ENCODE measurements around the gene KNDC1.
"Not testable (repeated sequence)": the region's sequence is repeated elsewhere in the genome, so short reads cannot be mapped to it uniquely, and the experiment has no call there.

The KNDC1 gene

DNA sequence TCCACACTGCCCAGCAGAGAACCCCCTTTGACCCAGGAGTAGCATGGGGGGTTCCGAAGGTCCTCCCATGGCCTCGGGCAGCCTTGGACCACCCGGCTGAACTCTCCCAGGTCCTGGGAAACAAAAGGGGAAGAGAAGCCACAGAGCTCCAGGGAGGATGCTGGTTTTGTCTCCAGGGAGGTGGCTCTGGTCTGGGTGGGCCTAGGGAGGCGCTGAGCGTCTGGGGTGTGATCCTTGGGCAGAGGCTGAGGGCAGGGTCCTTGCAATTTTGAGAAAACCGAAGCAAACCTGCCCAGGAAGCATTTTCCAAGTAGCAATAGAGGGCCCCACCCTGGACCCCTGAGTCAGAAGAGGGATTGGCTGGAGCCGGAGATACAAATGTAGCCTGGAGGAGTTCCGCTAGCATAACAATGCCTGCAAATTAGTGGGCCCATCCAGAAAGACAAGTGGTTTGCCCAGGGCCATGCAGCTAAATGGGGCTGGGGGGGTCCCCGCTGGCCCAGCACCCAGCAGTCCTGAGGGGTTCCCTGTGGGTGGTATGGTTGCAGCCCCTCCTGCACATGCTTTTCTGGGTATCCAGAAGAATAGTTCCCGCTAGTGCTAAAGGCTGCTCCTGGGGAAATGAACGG lies 72.0 kb downstream of the KNDC1 start:
- H3K79me2 ChIP-seq (ENCODE audit: insufficient read depth, low read length): no peaks in the 10 kb centered on the region
- H3K27me3 ChIP-seq (ENCODE audit: insufficient read depth, low read length): no peaks in the 10 kb centered on the region
- no peak overlapping the region for H3K4me2 ChIP-seq (ENCODE audit: low read length)
- no peaks in the 10 kb centered on the region for H4K20me1 ChIP-seq (ENCODE audit: insufficient read depth, low read length)
- TF ChIP-seq, protein P1, sequence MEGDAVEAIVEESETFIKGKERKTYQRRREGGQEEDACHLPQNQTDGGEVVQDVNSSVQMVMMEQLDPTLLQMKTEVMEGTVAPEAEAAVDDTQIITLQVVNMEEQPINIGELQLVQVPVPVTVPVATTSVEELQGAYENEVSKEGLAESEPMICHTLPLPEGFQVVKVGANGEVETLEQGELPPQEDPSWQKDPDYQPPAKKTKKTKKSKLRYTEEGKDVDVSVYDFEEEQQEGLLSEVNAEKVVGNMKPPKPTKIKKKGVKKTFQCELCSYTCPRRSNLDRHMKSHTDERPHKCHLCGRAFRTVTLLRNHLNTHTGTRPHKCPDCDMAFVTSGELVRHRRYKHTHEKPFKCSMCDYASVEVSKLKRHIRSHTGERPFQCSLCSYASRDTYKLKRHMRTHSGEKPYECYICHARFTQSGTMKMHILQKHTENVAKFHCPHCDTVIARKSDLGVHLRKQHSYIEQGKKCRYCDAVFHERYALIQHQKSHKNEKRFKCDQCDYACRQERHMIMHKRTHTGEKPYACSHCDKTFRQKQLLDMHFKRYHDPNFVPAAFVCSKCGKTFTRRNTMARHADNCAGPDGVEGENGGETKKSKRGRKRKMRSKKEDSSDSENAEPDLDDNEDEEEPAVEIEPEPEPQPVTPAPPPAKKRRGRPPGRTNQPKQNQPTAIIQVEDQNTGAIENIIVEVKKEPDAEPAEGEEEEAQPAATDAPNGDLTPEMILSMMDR (IDR thresholded peaks at IDR 0.05; ENCODE audit: low read length): no peak
- TF ChIP-seq EZH2 (IDR thresholded peaks at IDR 0.05; ENCODE audit: borderline replicate concordance, low read length): no peak
- H3K4me3 ChIP-seq (ENCODE audit: low read depth, low read length, poor library complexity, severe bottlenecking): no peak overlapping the region
- H2AFZ ChIP-seq (ENCODE audit: low read length): no peak overlapping the region
- no peaks in the 10 kb centered on the region for H3K36me3 ChIP-seq (ENCODE audit: insufficient read depth, low read length)
- no peaks in the 10 kb centered on the region for H3K9me2 ChIP-seq (ENCODE audit: low read depth, low read length)
- no peaks in the 10 kb centered on the region for H3K9me3 ChIP-seq (ENCODE audit: low read length)
- no peak overlapping the region for H3K9ac ChIP-seq (ENCODE audit: low read length)
- H3F3A ChIP-seq (ENCODE audit: insufficient read depth, low read length): no peaks in the 10 kb centered on the region
- H3K4me1 ChIP-seq (ENCODE audit: insufficient read depth, low read length, severe bottlenecking): no peaks in the 10 kb centered on the region
- no peak overlapping the region for H3K27ac ChIP-seq (ENCODE audit: low read depth, low read length, poor library complexity, severe bottlenecking)

DNA sequence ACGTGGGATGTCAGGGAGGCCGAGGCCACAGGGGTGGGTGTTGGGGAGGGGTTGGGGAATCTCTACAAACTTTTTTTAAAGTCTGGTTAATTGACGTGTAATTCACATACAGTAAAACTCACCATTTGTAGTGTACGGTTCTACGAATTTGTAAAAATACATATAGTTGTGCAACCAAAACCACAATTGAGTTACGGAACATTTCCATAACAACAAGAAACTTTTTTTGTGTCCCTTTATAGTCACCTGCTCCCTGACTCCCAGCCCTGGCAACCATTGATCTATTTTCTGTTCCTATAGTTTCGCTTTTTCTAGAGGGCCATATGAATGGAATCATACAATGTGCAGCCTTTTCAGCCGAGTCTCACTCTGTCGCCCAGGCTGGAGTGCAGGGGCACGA lies 74.8 kb downstream of the KNDC1 start:
- not testable (repeated sequence) for H3F3A ChIP-seq (ENCODE audit: insufficient read depth, low read length); H3K9me3 ChIP-seq (ENCODE audit: low read length); H3K4me3 ChIP-seq (ENCODE audit: low read depth, low read length, poor library complexity, severe bottlenecking); H3K4me1 ChIP-seq (ENCODE audit: insufficient read depth, low read length, severe bottlenecking); H2AFZ ChIP-seq (ENCODE audit: low read length); H3K36me3 ChIP-seq (ENCODE audit: insufficient read depth, low read length); H3K27ac ChIP-seq (ENCODE audit: low read depth, low read length, poor library complexity, severe bottlenecking); H3K9ac ChIP-seq (ENCODE audit: low read length); H3K79me2 ChIP-seq (ENCODE audit: insufficient read depth, low read length); H3K4me2 ChIP-seq (ENCODE audit: low read length); H3K9me2 ChIP-seq (ENCODE audit: low read depth, low read length); H3K27me3 ChIP-seq (ENCODE audit: insufficient read depth, low read length); H4K20me1 ChIP-seq (ENCODE audit: insufficient read depth, low read length)

GRCh38 chr10:133235265-133235855 lies 75.3 kb downstream of the KNDC1 start:
- Histone ChIP-seq H3K4me3 (ENCODE audit: low read depth, low read length, poor library complexity, severe bottlenecking) (no peak overlapping the region), H3K4me2 (ENCODE audit: low read length) (no peak overlapping the region), H3K9me2 (ENCODE audit: low read depth, low read length) (no peaks in the 10 kb centered on the region), H3F3A (ENCODE audit: insufficient read depth, low read length) (no peaks in the 10 kb centered on the region), H3K27me3 (ENCODE audit: insufficient read depth, low read length) (no peaks in the 10 kb centered on the region), H2AFZ (ENCODE audit: low read length) (no peak overlapping the region), H3K9me3 (ENCODE audit: low read length) (no peaks in the 10 kb centered on the region), H3K9ac (ENCODE audit: low read length) (no peak overlapping the region), H3K27ac (ENCODE audit: low read depth, low read length, poor library complexity, severe bottlenecking) (no peak overlapping the region), H4K20me1 (ENCODE audit: insufficient read depth, low read length) (no peaks in the 10 kb centered on the region), H3K79me2 (ENCODE audit: insufficient read depth, low read length) (no peaks in the 10 kb centered on the region), H3K36me3 (ENCODE audit: insufficient read depth, low read length) (no peaks in the 10 kb centered on the region), H3K4me1 (ENCODE audit: insufficient read depth, low read length, severe bottlenecking) (no peaks in the 10 kb centered on the region)
- TF ChIP-seq EZH2 (IDR thresholded peaks at IDR 0.05; ENCODE audit: borderline replicate concordance, low read length): no peak
- TF ChIP-seq, protein P1 (IDR thresholded peaks at IDR 0.05; ENCODE audit: low read length): no peak

DNA sequence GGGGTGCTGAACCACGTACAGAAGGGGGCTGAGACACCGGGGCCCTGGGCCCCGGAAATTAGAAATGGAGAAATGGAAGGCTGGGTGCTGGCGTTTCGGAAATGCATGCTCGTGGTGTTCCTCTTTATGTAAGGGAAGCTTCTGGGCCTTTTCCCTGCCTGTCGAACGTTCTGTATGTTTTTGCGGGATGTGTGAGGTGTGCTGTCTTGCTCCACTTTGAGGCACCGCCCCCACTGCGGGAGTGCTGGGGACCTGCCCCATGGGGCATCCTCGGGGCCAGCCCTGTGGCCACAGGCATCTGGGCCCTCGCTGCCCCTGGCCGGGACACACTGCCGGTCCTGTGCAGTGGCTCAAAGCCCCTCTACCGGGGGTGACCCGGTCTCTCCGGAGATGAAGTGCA lies 75.9 kb downstream of the KNDC1 start:
- no peak overlapping the region for H3K4me2 ChIP-seq (ENCODE audit: low read length)
- no peaks in the 10 kb centered on the region for H3K27me3 ChIP-seq (ENCODE audit: insufficient read depth, low read length)
- TF ChIP-seq, protein P1 (IDR thresholded peaks at IDR 0.05; ENCODE audit: low read length): no peak
- TF ChIP-seq EZH2 (IDR thresholded peaks at IDR 0.05; ENCODE audit: borderline replicate concordance, low read length): no peak
- H3K9me2 ChIP-seq (ENCODE audit: low read depth, low read length): no peaks in the 10 kb centered on the region
- no peaks in the 10 kb centered on the region for H3F3A ChIP-seq (ENCODE audit: insufficient read depth, low read length)
- no peak overlapping the region for H3K4me3 ChIP-seq (ENCODE audit: low read depth, low read length, poor library complexity, severe bottlenecking)
- no peak overlapping the region for H3K9ac ChIP-seq (ENCODE audit: low read length)
- H3K27ac ChIP-seq (ENCODE audit: low read depth, low read length, poor library complexity, severe bottlenecking): no peak overlapping the region
- no peak overlapping the region for H2AFZ ChIP-seq (ENCODE audit: low read length)
- no peaks in the 10 kb centered on the region for H3K9me3 ChIP-seq (ENCODE audit: low read length)
- H3K79me2 ChIP-seq (ENCODE audit: insufficient read depth, low read length): no peaks in the 10 kb centered on the region
- H3K36me3 ChIP-seq (ENCODE audit: insufficient read depth, low read length): no peaks in the 10 kb centered on the region
- H4K20me1 ChIP-seq (ENCODE audit: insufficient read depth, low read length): no peaks in the 10 kb centered on the region
- H3K4me1 ChIP-seq (ENCODE audit: insufficient read depth, low read length, severe bottlenecking): no peaks in the 10 kb centered on the region
